Neural cell (in vitro differentiated cells): ENCODE measurements around the gene TRIO. TPM values are rescaled to one million over a fixed set of nuclear protein-coding genes. Genes with fewer than 3 reads are reported as not detected.

Experiments used
- H2AFZ ChIP-seq: fragments of 200-600, 300-800 bp; sonication (generic), shearing (Covaris generic); 2 replicates; pipeline ENCODE4 v1.6.0; 2014; ENCODE audit warnings: low read depth, mild to moderate bottlenecking, antibody characterized with exemption, low read length, moderate library complexity
- H3F3A ChIP-seq: fragments of 200-600 bp; shearing (Covaris generic); 2 replicates; pipeline ENCODE4 v1.6.1; 2016; ENCODE audit warnings: mild to moderate bottlenecking, moderate library complexity, mixed read lengths, antibody characterized with exemption, low read length; ENCODE audit not compliant: insufficient read depth, poor library complexity, severe bottlenecking
- H3K27ac ChIP-seq: fragments of 200-600, 300-800 bp; sonication (generic), shearing (Covaris generic); 2 replicates; pipeline ENCODE4 v1.5.1; 2014; ENCODE audit warnings: mild to moderate bottlenecking, low read length, moderate library complexity
- H3K27me3 ChIP-seq: fragments of 300-800, 200-600 bp; sonication (generic), shearing (Covaris generic); 2 replicates; pipeline ENCODE4 v1.6.0; 2014; ENCODE audit warnings: mild to moderate bottlenecking, low read depth, low read length, moderate library complexity; ENCODE audit not compliant: insufficient read depth
- H3K36me3 ChIP-seq: fragments of 300-800, 200-600 bp; sonication (generic), shearing (Covaris generic); 2 replicates; pipeline ENCODE4 v1.5.1; 2014; ENCODE audit warnings: mild to moderate bottlenecking, antibody characterized with exemption, low read length, moderate library complexity; ENCODE audit not compliant: insufficient read depth
- H3K4me2 ChIP-seq: fragments of 300-800, 200-600 bp; sonication (generic), shearing (Covaris generic); 2 replicates; pipeline ENCODE4 v1.6.0; 2014; ENCODE audit warnings: mild to moderate bottlenecking, low read length
- H3K4me3 ChIP-seq: fragments of 300-800, 200-600 bp; sonication (generic), shearing (Covaris generic); 2 replicates; pipeline ENCODE4 v1.5.1; 2014; ENCODE audit warnings: mild to moderate bottlenecking, low read length, moderate library complexity
- H3K79me2 ChIP-seq: fragments of 200-600 bp; shearing (Covaris generic); replicated peaks from 2 replicates; pipeline ENCODE4 v1.6.0; 2014; ENCODE audit warnings: mild to moderate bottlenecking, low read length, moderate library complexity; ENCODE audit not compliant: insufficient read depth
- H3K9ac ChIP-seq: fragments of 300-800, 200-600 bp; sonication (generic), shearing (Covaris generic); 2 replicates; pipeline ENCODE4 v1.6.1; 2016; ENCODE audit warnings: mild to moderate bottlenecking, low read length, mixed read lengths
- H3K9me2 ChIP-seq: fragments of 200-600 bp; shearing (Covaris generic); 2 replicates; pipeline ENCODE4 v1.6.1; 2016; ENCODE audit warnings: mild to moderate bottlenecking, low read length, mixed read lengths; ENCODE audit not compliant: insufficient read depth
- H3K9me3 ChIP-seq: fragments of 200-600, 300-800 bp; sonication (generic), shearing (Covaris generic); 2 replicates; pipeline ENCODE4 v1.6.1; 2016; ENCODE audit warnings: mild to moderate bottlenecking, mixed run types, low read length, moderate library complexity, mixed read lengths
- H4K20me1 ChIP-seq: fragments of 200-600 bp; shearing (Covaris generic); 2 replicates; pipeline ENCODE4 v1.6.1; 2016; ENCODE audit warnings: mild to moderate bottlenecking, mixed run types; ENCODE audit not compliant: insufficient read depth
- CTCF ChIP-seq: fragments of 450-650 bp; IDR thresholded peaks from 2 replicates; pipeline ENCODE4 v1.5.1; 2014; ENCODE audit warnings: antibody characterized with exemption, mild to moderate bottlenecking, moderate library complexity; ENCODE audit not compliant: poor library complexity, severe bottlenecking
- EP300 ChIP-seq: fragments of 450-650 bp; conservative IDR thresholded peaks from 2 replicates; pipeline ENCODE4 v1.6.1; 2014; ENCODE audit warnings: antibody characterized with exemption, mild to moderate bottlenecking, moderate library complexity; ENCODE audit not compliant: poor library complexity, severe bottlenecking
- EZH2 ChIP-seq: fragments of 200-600, 300-800 bp; shearing (Covaris generic), sonication (generic); IDR thresholded peaks from 2 replicates; pipeline ENCODE4 v1.6.1; 2014; ENCODE audit warnings: antibody characterized with exemption, low read length, borderline replicate concordance, mild to moderate bottlenecking; ENCODE audit not compliant: insufficient read depth, poor library complexity, severe bottlenecking
- MXI1 ChIP-seq: fragments of 450-650 bp; conservative IDR thresholded peaks from 2 replicates; pipeline ENCODE4 v1.6.1; 2014; ENCODE audit warnings: antibody characterized with exemption, mild to moderate bottlenecking; ENCODE audit not compliant: poor library complexity, severe bottlenecking
- POLR2AphosphoS5 ChIP-seq: IDR thresholded peaks from 2 replicates; pipeline ENCODE4 v1.6.1; 2012
- RAD21 ChIP-seq: fragments of 450-650 bp; conservative IDR thresholded peaks from 2 replicates; pipeline ENCODE4 v1.6.1; 2014; ENCODE audit warnings: antibody characterized with exemption, mild to moderate bottlenecking, moderate library complexity
- REST ChIP-seq: IDR thresholded peaks from 2 replicates; pipeline ENCODE4 v1.6.1; 2012; ENCODE audit warnings: borderline replicate concordance
- SMC3 ChIP-seq: fragments of 450-650 bp; conservative IDR thresholded peaks from 2 replicates; pipeline ENCODE4 v1.6.1; 2014; ENCODE audit warnings: antibody characterized with exemption, mild to moderate bottlenecking, moderate library complexity; ENCODE audit not compliant: poor library complexity
- TAF1 ChIP-seq: IDR thresholded peaks from 2 replicates; pipeline ENCODE4 v1.6.1; 2012; ENCODE audit warnings: low read depth
- polyA plus RNA-seq: library from polyadenylated mRNA; depleted of rRNA; stranded (reverse); fragments of >200 nt; gene quantifications from 2 replicates; pipeline ENCODE4 v1.2.3, GENCODE V29; 2014

The TRIO gene
- polyA plus RNA-seq, 1 donor from 2014 or later = 168 TPM

GRCh38 chr5:14483504-14484157 lies 340.5 kb downstream of the TRIO start:
- H3K36me3 ChIP-seq = peaks cover 23% of the 10 kb centered on the region
- no peaks in the 10 kb centered on the region for H4K20me1 ChIP-seq
- H2AFZ ChIP-seq = no peak overlapping the region
- H3K27me3 ChIP-seq = no peaks in the 10 kb centered on the region
- H3K9ac ChIP-seq = no peak overlapping the region
- H3K4me3 ChIP-seq = no peak overlapping the region
- H3K79me2 ChIP-seq = no peaks in the 10 kb centered on the region
- H3K27ac ChIP-seq = no peak overlapping the region
- H3K4me2 ChIP-seq = no peak overlapping the region
- TF ChIP-seq TAF1 (no peak), RAD21 (no peak), EZH2 (no peak), REST (no peak), CTCF (no peak), MXI1 (no peak), POLR2AphosphoS5 (no peak), EP300 (no peak), SMC3 (no peak)
- no peaks in the 10 kb centered on the region for H3K9me2 ChIP-seq
- no peaks in the 10 kb centered on the region for H3F3A ChIP-seq
- no peaks in the 10 kb centered on the region for H3K9me3 ChIP-seq

- TF ChIP-seq EP300 (no peak), CTCF (no peak), EZH2 (no peak), REST (no peak)
- H3K36me3 ChIP-seq = peaks cover 10% of the 10 kb centered on the region
- no peaks in the 10 kb centered on the region for H4K20me1 ChIP-seq
These were observed 343.3 kb downstream of the TRIO start for GRCh38 chr5:14486486-14486885.

More at GRCh38 chr5:14486486-14486885, 343.3 kb downstream of the TRIO start:
- no peaks in the 10 kb centered on the region for H3F3A ChIP-seq
- H3K27ac ChIP-seq = no peak overlapping the region
- H3K79me2 ChIP-seq = no peaks in the 10 kb centered on the region
- H3K9ac ChIP-seq = no peak overlapping the region
- no peak overlapping the region for H3K4me3 ChIP-seq
- no peak overlapping the region for H3K4me2 ChIP-seq
- H3K9me2 ChIP-seq = no peaks in the 10 kb centered on the region
- no peak overlapping the region for H2AFZ ChIP-seq
- no peaks in the 10 kb centered on the region for H3K27me3 ChIP-seq
- H3K9me3 ChIP-seq = no peaks in the 10 kb centered on the region
